Measurements from ENCODE around the gene RASA3. TPM values are rescaled to one million over a fixed set of nuclear protein-coding genes. Genes with fewer than 3 reads are reported as not detected.
"Not testable (repeated sequence)": the region's sequence is repeated elsewhere in the genome, so short reads cannot be mapped to it uniquely, and the experiment has no call there.

The RASA3 gene
- total RNA-seq, 4 donors from 2014 or later = 28.1 to 73.4 (median 56.8) TPM

- DNase-seq (ENCODE audit: low spot score) (peak; percentile 19), ATAC-seq (ENCODE audit: low FRiP score) (peak; percentile 69)
- TF ChIP-seq, protein P1, sequence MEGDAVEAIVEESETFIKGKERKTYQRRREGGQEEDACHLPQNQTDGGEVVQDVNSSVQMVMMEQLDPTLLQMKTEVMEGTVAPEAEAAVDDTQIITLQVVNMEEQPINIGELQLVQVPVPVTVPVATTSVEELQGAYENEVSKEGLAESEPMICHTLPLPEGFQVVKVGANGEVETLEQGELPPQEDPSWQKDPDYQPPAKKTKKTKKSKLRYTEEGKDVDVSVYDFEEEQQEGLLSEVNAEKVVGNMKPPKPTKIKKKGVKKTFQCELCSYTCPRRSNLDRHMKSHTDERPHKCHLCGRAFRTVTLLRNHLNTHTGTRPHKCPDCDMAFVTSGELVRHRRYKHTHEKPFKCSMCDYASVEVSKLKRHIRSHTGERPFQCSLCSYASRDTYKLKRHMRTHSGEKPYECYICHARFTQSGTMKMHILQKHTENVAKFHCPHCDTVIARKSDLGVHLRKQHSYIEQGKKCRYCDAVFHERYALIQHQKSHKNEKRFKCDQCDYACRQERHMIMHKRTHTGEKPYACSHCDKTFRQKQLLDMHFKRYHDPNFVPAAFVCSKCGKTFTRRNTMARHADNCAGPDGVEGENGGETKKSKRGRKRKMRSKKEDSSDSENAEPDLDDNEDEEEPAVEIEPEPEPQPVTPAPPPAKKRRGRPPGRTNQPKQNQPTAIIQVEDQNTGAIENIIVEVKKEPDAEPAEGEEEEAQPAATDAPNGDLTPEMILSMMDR (IDR thresholded peaks at IDR 0.05) = no peak
Observed at GRCh38 chr13:114099918-114100445, 32.4 kb downstream of the RASA3 start.

- DNase-seq (ENCODE audit: low spot score) = peak; percentile 26
- ATAC-seq (ENCODE audit: low FRiP score) = peak; percentile 67
- TF ChIP-seq, protein P1 (IDR thresholded peaks at IDR 0.05) = no peak
Observed at GRCh38 chr13:114099191-114099590, 33.2 kb downstream of the RASA3 start.

- DNase-seq (ENCODE audit: low spot score); ATAC-seq (ENCODE audit: low FRiP score): not testable (repeated sequence)
Observed at GRCh38 chr13:114098689-114099056, 33.8 kb downstream of the RASA3 start.

- no peak for ATAC-seq (ENCODE audit: low FRiP score)
- TF ChIP-seq, protein P1 (IDR thresholded peaks at IDR 0.05) = no peak
- peak; percentile 19 for DNase-seq (ENCODE audit: low spot score)
Observed at GRCh38 chr13:114097893-114098688, 34.3 kb downstream of the RASA3 start.

GRCh38 chr13:114097212-114097892, 35.1 kb downstream of the RASA3 start:
- no peak for DNase-seq (ENCODE audit: low spot score)
- TF ChIP-seq, protein P1 (IDR thresholded peaks at IDR 0.05) = no peak
- ATAC-seq (ENCODE audit: low FRiP score) = no peak

DNA sequence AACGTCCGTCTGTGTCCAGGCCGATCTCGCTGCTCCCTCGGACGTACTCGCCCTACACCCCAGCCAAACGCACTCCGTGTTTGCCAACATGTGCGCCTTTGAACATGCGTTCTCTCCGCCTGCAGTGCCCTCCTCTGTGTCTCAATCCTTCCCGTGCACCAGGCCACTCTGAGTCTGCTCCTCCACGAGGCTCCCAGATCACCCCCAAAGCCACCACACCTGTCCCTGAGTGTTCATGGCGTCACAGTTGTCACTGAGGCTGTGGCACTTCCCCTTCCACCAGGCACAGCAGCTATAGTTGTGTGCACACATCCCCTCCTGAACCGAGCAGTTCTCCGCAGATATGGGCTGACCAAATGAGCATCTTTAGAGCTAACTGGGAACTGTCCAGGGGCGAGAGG, 35.6 kb downstream of the RASA3 start:
- TF ChIP-seq, protein P1 (IDR thresholded peaks at IDR 0.05) = no peak
- no peak for DNase-seq (ENCODE audit: low spot score)

GRCh38 chr13:114096031-114096485, 36.4 kb downstream of the RASA3 start:
- DNase-seq (ENCODE audit: low spot score) (peak; percentile 14), ATAC-seq (ENCODE audit: low FRiP score) (no peak)
- TF ChIP-seq, protein P1 (IDR thresholded peaks at IDR 0.05) = no peak

More for the DNA sequence above, 35.6 kb downstream of the RASA3 start:
- no peak for ATAC-seq (ENCODE audit: low FRiP score)
